ENCODE measurements around the gene NTMT1.

GRCh38 chr9:129671519-129671918 lies 45.6 kb downstream of the NTMT1 start:
- no peak for TF ChIP-seq REST (IDR thresholded peaks at IDR 0.05; ENCODE audit: low read depth)
- no peak for TF ChIP-seq EZH2phosphoT487 (IDR thresholded peaks at IDR 0.05; ENCODE audit: borderline replicate concordance)
- TF ChIP-seq POLR2AphosphoS5 (IDR thresholded peaks at IDR 0.05; ENCODE audit: low read depth, low read length), result no peak
- no peak for TF ChIP-seq CEBPB (IDR thresholded peaks at IDR 0.05; ENCODE audit: low read depth)
- TF ChIP-seq CBX3 (IDR thresholded peaks at IDR 0.05; ENCODE audit: low read depth), result no peak
- no peak for TF ChIP-seq ZNF274 (IDR thresholded peaks at IDR 0.05; ENCODE audit: low read depth, low read length)
- TF ChIP-seq CTCF (IDR thresholded peaks at IDR 0.05 in 2 of 3, conservative IDR thresholded peaks at IDR 0.05 in 1 of 3; ENCODE audit: borderline replicate concordance in 1 of 3, insufficient read depth in 1 of 3, low read depth in 2 of 3, low read length in 2 of 3), result no peak
- no peak for TF ChIP-seq EZH2 (IDR thresholded peaks at IDR 0.05)
- no peak for TF ChIP-seq SRF (IDR thresholded peaks at IDR 0.05; ENCODE audit: low read depth)

Measured in HCT116 (cell line).